Measurements from ENCODE around the gene QRICH2. TPM values are rescaled to one million over a fixed set of nuclear protein-coding genes. Genes with fewer than 3 reads are reported as not detected.

Gene QRICH2
- total and polyA plus RNA-seq, 4 donors = 0.56 to 6.1 (median 0.67) TPM

GRCh38 chr17:76278952-76279741, 28.9 kb downstream of the QRICH2 start:
- TF ChIP-seq HNF4G (IDR thresholded peaks at IDR 0.05) (no peak), SP1 (IDR thresholded peaks at IDR 0.05) (no peak), RAD21 (IDR thresholded peaks at IDR 0.05) (peak; percentile 98), CTCF (IDR thresholded peaks at IDR 0.05; ENCODE audit: low read depth, low read length, missing input control) (peak; percentile 92), RXRA (IDR thresholded peaks at IDR 0.05) (peak in 1 of 2 donors; percentile 6), REST (IDR thresholded peaks at IDR 0.05) (no peak)
- Histone ChIP-seq H3K27ac (ENCODE audit: low read depth in 1 of 2, low read length in 2 of 2) (peak overlapping the region in 1 of 2 donors; percentile 10), H3K27me3 (ENCODE audit: control insufficient read depth in 4 of 4, insufficient read depth in 4 of 4, low read length in 3 of 4) (no peaks in the 10 kb centered on the region), H3K9me3 (ENCODE audit: control insufficient read depth in 4 of 4, low read length in 3 of 4) (no peaks in the 10 kb centered on the region), H3K4me3 (ENCODE audit: low read depth in 1 of 3, low read length in 3 of 3) (no peak overlapping the region), H3K9ac (ENCODE audit: low read depth in 1 of 2, low read length in 2 of 2) (no peak overlapping the region), H3K36me3 (ENCODE audit: control insufficient read depth in 4 of 4, insufficient read depth in 3 of 4, low read depth in 1 of 4, low read length in 3 of 4) (peaks cover 0 to 1% (median 0%) of the 10 kb centered on the region in 4 donors), H3K4me1 (ENCODE audit: control insufficient read depth in 4 of 4, insufficient read depth in 4 of 4, low read length in 3 of 4) (peaks cover 0 to 33% (median 14%) of the 10 kb centered on the region in 4 donors)
- peak; percentile 90 for DNase-seq (ENCODE audit: low spot score)
- WGBS = 51% methylated on average over 28 of the region's 28 CpGs

GRCh38 chr17:76278268-76278908, 29.7 kb downstream of the QRICH2 start:
- Histone ChIP-seq H3K36me3 (ENCODE audit: control insufficient read depth in 4 of 4, insufficient read depth in 3 of 4, low read depth in 1 of 4, low read length in 3 of 4) (peaks cover 0 to 1% (median 0%) of the 10 kb centered on the region in 4 donors), H3K4me3 (ENCODE audit: low read depth in 1 of 3, low read length in 3 of 3) (no peak overlapping the region), H3K27me3 (ENCODE audit: control insufficient read depth in 4 of 4, insufficient read depth in 4 of 4, low read length in 3 of 4) (no peaks in the 10 kb centered on the region), H3K9ac (ENCODE audit: low read depth in 1 of 2, low read length in 2 of 2) (no peak overlapping the region), H3K27ac (ENCODE audit: low read depth in 1 of 2, low read length in 2 of 2) (no peak overlapping the region), H3K4me1 (ENCODE audit: control insufficient read depth in 4 of 4, insufficient read depth in 4 of 4, low read length in 3 of 4) (peaks cover 0 to 31% (median 14%) of the 10 kb centered on the region in 4 donors), H3K9me3 (ENCODE audit: control insufficient read depth in 4 of 4, low read length in 3 of 4) (no peaks in the 10 kb centered on the region)
- 94% methylated on average over 19 of the region's 19 CpGs for WGBS
- no peak for TF ChIP-seq ATF3 (IDR thresholded peaks at IDR 0.05)
- no peak for TF ChIP-seq ZBTB33 (IDR thresholded peaks at IDR 0.05)
- no peak for DNase-seq (ENCODE audit: low spot score)

All from liver (tissue), 9 donors.